ENCODE results near the gene TANGO6.

TANGO6 gene

GRCh38 chr16:69069504-69069903 lies 226.2 kb downstream of the TANGO6 start:
- TF ChIP-seq, protein P1, sequence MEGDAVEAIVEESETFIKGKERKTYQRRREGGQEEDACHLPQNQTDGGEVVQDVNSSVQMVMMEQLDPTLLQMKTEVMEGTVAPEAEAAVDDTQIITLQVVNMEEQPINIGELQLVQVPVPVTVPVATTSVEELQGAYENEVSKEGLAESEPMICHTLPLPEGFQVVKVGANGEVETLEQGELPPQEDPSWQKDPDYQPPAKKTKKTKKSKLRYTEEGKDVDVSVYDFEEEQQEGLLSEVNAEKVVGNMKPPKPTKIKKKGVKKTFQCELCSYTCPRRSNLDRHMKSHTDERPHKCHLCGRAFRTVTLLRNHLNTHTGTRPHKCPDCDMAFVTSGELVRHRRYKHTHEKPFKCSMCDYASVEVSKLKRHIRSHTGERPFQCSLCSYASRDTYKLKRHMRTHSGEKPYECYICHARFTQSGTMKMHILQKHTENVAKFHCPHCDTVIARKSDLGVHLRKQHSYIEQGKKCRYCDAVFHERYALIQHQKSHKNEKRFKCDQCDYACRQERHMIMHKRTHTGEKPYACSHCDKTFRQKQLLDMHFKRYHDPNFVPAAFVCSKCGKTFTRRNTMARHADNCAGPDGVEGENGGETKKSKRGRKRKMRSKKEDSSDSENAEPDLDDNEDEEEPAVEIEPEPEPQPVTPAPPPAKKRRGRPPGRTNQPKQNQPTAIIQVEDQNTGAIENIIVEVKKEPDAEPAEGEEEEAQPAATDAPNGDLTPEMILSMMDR (conservative IDR thresholded peaks at IDR 0.05; ENCODE audit: control insufficient read depth, insufficient read depth, low read depth, low read length) = no peak
- DNase-seq (ENCODE audit: low read depth) = no peak
- no peak overlapping the region for H3K4me3 ChIP-seq (ENCODE audit: control insufficient read depth, low read depth, low read length)

DNA sequence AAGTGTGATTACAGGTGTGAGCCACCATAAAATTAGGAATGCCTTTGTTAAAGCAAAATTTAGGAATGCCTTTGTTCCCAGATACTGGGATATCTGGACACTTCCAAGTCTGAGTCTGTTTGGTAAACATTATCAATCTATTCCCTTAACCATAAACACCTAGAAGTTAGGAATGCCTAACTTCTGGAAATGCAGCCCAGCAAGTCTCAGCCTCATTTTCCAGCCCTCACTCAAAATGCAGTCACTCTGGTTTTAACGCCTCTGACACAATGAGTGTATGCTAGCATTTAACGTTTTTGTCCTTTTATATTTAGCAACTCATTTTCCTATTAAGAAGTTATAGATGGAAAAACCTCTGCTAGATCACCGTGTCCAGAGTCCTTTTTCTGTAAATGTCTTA lies 227.7 kb downstream of the TANGO6 start:
- DNase-seq (ENCODE audit: low read depth) = no peak
- H3K4me3 ChIP-seq (ENCODE audit: control insufficient read depth, low read depth, low read length) = no peak overlapping the region
- TF ChIP-seq, protein P1 (conservative IDR thresholded peaks at IDR 0.05; ENCODE audit: control insufficient read depth, insufficient read depth, low read depth, low read length) = no peak

- no peak for DNase-seq (ENCODE audit: low read depth)
- TF ChIP-seq, protein P1 (conservative IDR thresholded peaks at IDR 0.05; ENCODE audit: control insufficient read depth, insufficient read depth, low read depth, low read length) = no peak
- H3K4me3 ChIP-seq (ENCODE audit: control insufficient read depth, low read depth, low read length) = no peak overlapping the region
Measured at GRCh38 chr16:69072640-69072974, 229.3 kb downstream of the TANGO6 start.

GRCh38 chr16:69073181-69073702 lies 229.9 kb downstream of the TANGO6 start:
- TF ChIP-seq, protein P1 (conservative IDR thresholded peaks at IDR 0.05; ENCODE audit: control insufficient read depth, insufficient read depth, low read depth, low read length) = no peak
- peak; percentile 93 for DNase-seq (ENCODE audit: low read depth)

DNA sequence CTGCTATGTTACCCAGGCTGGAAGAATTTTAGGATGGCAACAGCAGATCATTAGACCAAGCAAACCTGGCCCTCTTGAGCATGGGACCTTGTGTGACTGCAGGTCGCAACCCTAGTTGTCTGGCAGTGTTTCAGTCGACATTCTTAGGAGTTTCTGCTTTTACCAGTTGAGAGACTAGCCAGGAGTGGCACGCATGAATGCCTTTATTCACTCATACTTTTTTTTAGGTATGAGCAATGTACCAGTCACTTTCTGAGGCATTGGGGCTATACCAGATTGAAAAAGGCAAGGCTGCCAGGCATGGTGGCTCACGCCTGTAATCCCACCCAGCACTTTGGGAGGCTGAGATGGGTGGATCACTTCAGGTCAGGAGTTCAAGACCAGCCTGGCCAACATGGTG lies 233.9 kb downstream of the TANGO6 start:
- TF ChIP-seq, protein P1 (conservative IDR thresholded peaks at IDR 0.05; ENCODE audit: control insufficient read depth, insufficient read depth, low read depth, low read length) = no peak
- no peak overlapping the region for H3K4me3 ChIP-seq (ENCODE audit: control insufficient read depth, low read depth, low read length)
- peak; percentile 40 for DNase-seq (ENCODE audit: low read depth)

More at GRCh38 chr16:69073181-69073702, 229.9 kb downstream of the TANGO6 start:
- no peak overlapping the region for H3K4me3 ChIP-seq (ENCODE audit: control insufficient read depth, low read depth, low read length)

- DNase-seq (ENCODE audit: low read depth) = no peak
- H3K4me3 ChIP-seq (ENCODE audit: control insufficient read depth, low read depth, low read length) = no peak overlapping the region
- TF ChIP-seq, protein P1 (conservative IDR thresholded peaks at IDR 0.05; ENCODE audit: control insufficient read depth, insufficient read depth, low read depth, low read length) = no peak
Measured at GRCh38 chr16:69078073-69078472, 234.7 kb downstream of the TANGO6 start.

DNA sequence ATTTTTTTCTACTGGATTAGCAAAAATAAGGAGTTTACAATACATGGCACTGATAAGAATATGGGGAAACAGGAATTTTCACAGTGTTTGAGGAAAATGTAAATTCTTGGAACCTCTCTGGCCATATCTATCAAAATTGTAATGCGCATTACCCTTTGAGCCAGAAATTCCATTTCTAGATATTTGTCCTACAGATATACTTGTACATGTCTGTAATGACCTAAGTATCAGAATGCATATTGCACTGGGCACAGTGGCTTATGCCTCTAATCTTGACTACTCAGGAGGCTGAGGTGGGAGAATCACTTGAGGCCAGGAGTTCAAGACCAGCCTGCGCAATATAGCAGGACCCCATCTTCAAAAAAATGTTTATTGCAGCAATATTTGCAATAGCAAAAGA lies 236.4 kb downstream of the TANGO6 start:
- no peak for DNase-seq (ENCODE audit: low read depth)
- TF ChIP-seq, protein P1 (conservative IDR thresholded peaks at IDR 0.05; ENCODE audit: control insufficient read depth, insufficient read depth, low read depth, low read length) = no peak
- H3K4me3 ChIP-seq (ENCODE audit: control insufficient read depth, low read depth, low read length) = no peak overlapping the region
